HUES48 (cell line): ENCODE results near the gene CFAP251.
"Not testable (repeated sequence)": the region's sequence is repeated elsewhere in the genome, so short reads cannot be mapped to it uniquely, and the experiment has no call there.

ENCODE experiments used
- H3K27ac ChIP-seq: one replicate; pipeline ENCODE4 v1.7.0; 2013; ENCODE audit warnings: low read depth, low read length, inconsistent platforms
- H3K27me3 ChIP-seq: 2 replicates; pipeline ENCODE4 v1.6.1; 2013; ENCODE audit warnings: mild to moderate bottlenecking, low read length; ENCODE audit not compliant: control insufficient read depth, insufficient read depth
- H3K36me3 ChIP-seq: 2 replicates; pipeline ENCODE4 v1.6.1; 2013; ENCODE audit warnings: low read length; ENCODE audit not compliant: control insufficient read depth, insufficient read depth
- H3K4me1 ChIP-seq: 2 replicates; pipeline ENCODE4 v1.6.1; 2013; ENCODE audit warnings: mild to moderate bottlenecking, low read length; ENCODE audit not compliant: control insufficient read depth, insufficient read depth
- H3K4me3 ChIP-seq: 2 replicates; pipeline ENCODE4 v1.5.1; 2013; ENCODE audit warnings: mild to moderate bottlenecking, low read depth, low read length
- H3K9ac ChIP-seq: 2 replicates; pipeline ENCODE4 v1.6.1; 2013; ENCODE audit warnings: mild to moderate bottlenecking, low read depth, low read length, moderate library complexity
- H3K9me3 ChIP-seq: 2 replicates; pipeline ENCODE4 v1.6.1; 2013; ENCODE audit warnings: low read length; ENCODE audit not compliant: control insufficient read depth, insufficient read depth

Gene CFAP251

DNA sequence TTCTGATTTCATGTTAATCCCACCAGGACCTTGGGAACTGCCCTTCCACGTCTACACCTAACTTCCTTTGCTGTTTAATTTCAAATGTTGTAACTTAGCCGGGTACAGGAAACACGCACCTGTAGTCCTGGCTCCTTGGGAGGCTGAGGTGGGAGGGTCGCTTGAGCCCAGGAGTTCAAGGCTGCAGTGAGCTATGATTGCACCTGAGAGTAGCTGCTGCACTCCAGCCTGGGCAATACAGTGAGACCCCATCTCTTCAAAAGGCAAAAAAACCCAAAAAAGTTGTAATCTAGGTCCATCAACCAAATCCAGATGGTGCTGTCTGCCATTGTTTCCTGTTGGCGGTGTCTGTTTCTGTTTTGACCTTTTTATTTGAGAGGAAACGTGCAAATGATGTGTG is 117.8 kb downstream of the CFAP251 start:
- H3K4me1 ChIP-seq: no peaks in the 10 kb centered on the region
- peaks cover 30% of the 10 kb centered on the region for H3K36me3 ChIP-seq
- H3K9me3 ChIP-seq: no peaks in the 10 kb centered on the region
- H3K4me3 ChIP-seq: no peak overlapping the region
- no peak overlapping the region for H3K9ac ChIP-seq
- no peaks in the 10 kb centered on the region for H3K27me3 ChIP-seq
- no peak overlapping the region for H3K27ac ChIP-seq

DNA sequence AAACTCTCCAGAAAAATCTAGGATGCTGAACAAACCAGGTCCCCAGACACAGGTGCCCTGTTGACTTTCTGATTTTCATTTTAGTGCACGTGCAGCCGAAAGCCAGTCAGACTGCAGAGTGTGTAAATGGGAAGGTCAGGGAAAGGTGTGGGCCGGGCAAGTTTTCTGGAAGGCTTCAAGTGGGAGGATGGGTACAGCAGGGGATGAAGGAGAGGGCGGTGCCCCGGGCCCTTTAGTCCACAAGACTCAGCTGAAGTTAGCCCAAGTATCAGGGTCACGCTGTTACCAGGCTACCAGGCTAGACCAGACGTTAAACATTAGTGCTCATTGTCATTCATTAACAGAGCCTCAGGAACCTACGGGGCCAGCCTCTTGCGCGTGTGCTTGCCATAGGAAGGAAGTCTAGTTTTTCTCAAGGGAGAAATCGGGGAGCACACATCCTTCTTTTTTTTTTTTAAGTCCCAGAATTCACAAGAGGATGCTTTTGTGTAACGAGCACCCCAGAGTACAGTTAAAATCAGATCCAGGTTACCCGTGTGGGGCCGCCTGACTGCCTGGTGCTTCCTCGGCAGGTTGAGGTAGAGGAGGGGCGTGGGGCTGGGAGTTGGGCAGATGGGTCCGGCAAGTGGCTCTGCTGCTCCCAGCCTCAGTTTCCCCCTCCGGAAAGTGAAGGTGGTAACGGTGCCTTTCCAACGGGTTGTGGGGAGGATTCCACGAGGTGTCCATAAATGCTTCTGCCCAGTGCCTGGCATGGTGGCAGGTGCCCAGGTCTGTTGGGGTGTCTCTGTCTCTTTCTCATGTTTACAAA is 122.4 kb downstream of the CFAP251 start:
- Histone ChIP-seq H3K4me1 (no peaks in the 10 kb centered on the region), H3K27ac (no peak overlapping the region), H3K27me3 (no peaks in the 10 kb centered on the region), H3K9me3 (peaks cover 3% of the 10 kb centered on the region), H3K4me3 (no peak overlapping the region), H3K9ac (no peak overlapping the region), H3K36me3 (peaks cover 44% of the 10 kb centered on the region)

DNA sequence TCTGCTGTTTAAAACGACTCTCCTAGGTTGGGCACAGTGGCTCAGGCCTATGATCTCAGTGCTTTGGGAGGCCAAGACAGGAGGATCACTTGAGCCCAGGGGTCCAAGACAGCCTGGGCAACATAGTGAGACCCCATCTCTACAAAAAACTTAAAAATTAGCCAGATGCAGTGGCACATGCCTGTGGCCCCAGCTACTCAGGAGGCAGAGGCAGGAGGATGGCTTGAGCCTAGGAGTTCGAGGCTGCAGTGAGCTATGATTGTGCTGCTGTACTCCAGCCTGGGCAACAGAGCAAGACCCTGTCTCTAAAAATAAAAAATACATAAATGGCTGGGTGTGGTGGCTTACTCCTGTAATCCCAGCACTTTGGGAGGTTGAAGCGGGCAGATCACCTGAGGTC is 123.1 kb downstream of the CFAP251 start:
- not testable (repeated sequence) for H3K27me3 ChIP-seq, H3K9ac ChIP-seq, H3K9me3 ChIP-seq, H3K4me1 ChIP-seq, H3K4me3 ChIP-seq, H3K27ac ChIP-seq
- peaks cover 44% of the 10 kb centered on the region for H3K36me3 ChIP-seq

DNA sequence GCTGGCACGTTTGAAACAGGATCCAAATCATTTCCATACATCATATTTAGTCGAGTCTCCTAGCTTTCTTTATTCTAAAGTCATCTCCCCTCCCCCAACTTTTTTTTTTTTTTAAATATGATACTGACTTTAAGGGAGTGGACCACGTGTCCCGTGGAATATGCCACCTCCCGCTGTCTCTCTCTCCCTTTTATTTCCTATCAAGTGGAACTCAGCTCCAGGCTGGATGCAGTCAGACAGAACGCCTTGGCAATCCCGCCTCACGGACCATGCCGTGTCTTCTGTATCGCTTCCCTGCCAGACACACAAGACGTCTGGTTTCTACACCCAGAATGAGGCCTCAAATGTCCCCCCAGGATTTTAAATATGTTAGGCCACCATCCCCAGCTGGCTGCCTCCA is 124.5 kb downstream of the CFAP251 start:
- H3K4me1 ChIP-seq: no peaks in the 10 kb centered on the region
- no peak overlapping the region for H3K4me3 ChIP-seq
- peaks cover 38% of the 10 kb centered on the region for H3K36me3 ChIP-seq
- H3K27me3 ChIP-seq: no peaks in the 10 kb centered on the region
- peaks cover 3% of the 10 kb centered on the region for H3K9me3 ChIP-seq
- H3K27ac ChIP-seq: no peak overlapping the region
- H3K9ac ChIP-seq: no peak overlapping the region

DNA sequence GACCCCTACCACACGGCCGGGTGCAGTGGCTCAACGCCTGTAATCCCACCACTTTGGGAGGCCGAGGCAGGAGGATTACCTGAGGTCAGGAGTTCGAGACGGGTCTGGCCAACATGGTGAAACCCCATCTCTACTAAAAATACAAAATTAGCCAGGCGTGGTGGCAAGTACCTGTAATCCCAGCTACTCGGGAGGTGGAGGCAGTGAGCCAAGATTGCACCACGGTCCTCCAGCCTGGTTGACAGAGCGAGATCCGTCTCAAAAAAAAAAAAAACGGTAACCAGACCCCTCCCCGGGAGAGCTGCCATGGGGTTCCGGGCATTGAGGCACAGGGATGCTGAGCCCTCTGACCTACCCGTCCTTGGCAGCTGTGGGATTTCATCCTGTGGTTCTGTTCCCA is 125.1 kb downstream of the CFAP251 start:
- Histone ChIP-seq H3K27ac (no peak overlapping the region), H3K9ac (no peak overlapping the region), H3K9me3 (peaks cover 3% of the 10 kb centered on the region), H3K4me3 (no peak overlapping the region), H3K36me3 (peaks cover 37% of the 10 kb centered on the region), H3K4me1 (no peaks in the 10 kb centered on the region), H3K27me3 (no peaks in the 10 kb centered on the region)

- Histone ChIP-seq H3K36me3 (peaks cover 38% of the 10 kb centered on the region), H3K4me3 (no peak overlapping the region), H3K4me1 (no peaks in the 10 kb centered on the region), H3K9me3 (peaks cover 3% of the 10 kb centered on the region), H3K27me3 (no peaks in the 10 kb centered on the region), H3K27ac (no peak overlapping the region), H3K9ac (no peak overlapping the region)
Measured at GRCh38 chr12:122045262-122045661, 126.9 kb downstream of the CFAP251 start.

DNA sequence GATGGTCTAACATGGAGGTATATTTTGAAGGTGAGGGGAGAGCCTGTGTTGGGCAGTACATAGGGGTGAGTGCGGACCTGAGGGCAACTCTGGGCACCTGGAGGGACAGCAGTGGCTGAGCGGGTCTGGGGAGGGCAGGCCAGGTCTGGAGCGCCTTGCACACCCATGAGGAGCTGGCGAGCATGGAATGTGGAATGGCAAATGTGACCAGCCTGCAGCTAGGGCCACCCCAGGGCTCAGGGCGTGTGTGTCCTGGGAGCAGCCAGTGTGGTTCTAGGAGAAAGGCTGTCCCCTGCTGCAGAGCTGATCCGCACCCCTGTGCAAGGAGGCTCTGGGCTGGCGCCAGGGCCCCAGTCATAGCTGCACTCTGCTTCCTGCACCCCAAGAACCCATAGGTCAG is 127.8 kb downstream of the CFAP251 start:
- Histone ChIP-seq H3K4me3 (no peak overlapping the region), H3K4me1 (no peaks in the 10 kb centered on the region), H3K9ac (no peak overlapping the region), H3K36me3 (peaks cover 38% of the 10 kb centered on the region), H3K27me3 (no peaks in the 10 kb centered on the region), H3K9me3 (peaks cover 3% of the 10 kb centered on the region), H3K27ac (no peak overlapping the region)

DNA sequence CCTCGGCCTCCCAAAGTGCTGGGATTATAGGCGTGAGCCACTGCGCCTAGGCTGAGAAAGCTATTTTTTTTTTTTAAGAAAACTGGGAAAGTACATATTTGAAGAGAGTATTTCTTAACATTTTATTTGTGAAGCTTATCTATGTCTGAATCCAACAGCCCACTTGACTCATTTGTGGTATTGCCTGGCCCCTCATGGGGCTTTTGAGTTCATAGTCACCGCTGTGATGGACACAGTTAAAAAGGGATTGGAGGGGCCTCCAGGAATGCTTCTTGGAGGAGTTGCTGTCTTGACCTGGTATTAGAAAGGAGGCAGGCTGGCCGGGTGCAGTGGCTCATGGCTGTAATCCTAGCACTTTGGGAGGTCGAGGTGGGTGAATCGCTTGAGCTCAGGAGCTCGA is 129.8 kb downstream of the CFAP251 start:
- peaks cover 3% of the 10 kb centered on the region for H3K9me3 ChIP-seq
- no peak overlapping the region for H3K4me3 ChIP-seq
- peaks cover 38% of the 10 kb centered on the region for H3K36me3 ChIP-seq
- no peak overlapping the region for H3K27ac ChIP-seq
- no peaks in the 10 kb centered on the region for H3K27me3 ChIP-seq
- no peaks in the 10 kb centered on the region for H3K4me1 ChIP-seq
- H3K9ac ChIP-seq: no peak overlapping the region

- no peak overlapping the region for H3K4me3 ChIP-seq
- H3K4me1 ChIP-seq: no peaks in the 10 kb centered on the region
- H3K27me3 ChIP-seq: no peaks in the 10 kb centered on the region
- H3K27ac ChIP-seq: no peak overlapping the region
- peaks cover 3% of the 10 kb centered on the region; the same call in 1 of the 2 replicates for H3K9me3 ChIP-seq
- H3K36me3 ChIP-seq: peaks cover 27% of the 10 kb centered on the region
- no peak overlapping the region for H3K9ac ChIP-seq
Measured at GRCh38 chr12:122049827-122050226, 131.4 kb downstream of the CFAP251 start.

GRCh38 chr12:122050706-122051105 is 132.3 kb downstream of the CFAP251 start:
- Histone ChIP-seq H3K9me3 (no peaks in the 10 kb centered on the region), H3K27ac (no peak overlapping the region), H3K27me3 (no peaks in the 10 kb centered on the region), H3K4me1 (no peaks in the 10 kb centered on the region), H3K4me3 (no peak overlapping the region), H3K36me3 (peaks cover 29% of the 10 kb centered on the region), H3K9ac (no peak overlapping the region)

GRCh38 chr12:122051231-122051876 is 133.0 kb downstream of the CFAP251 start:
- Histone ChIP-seq H3K27ac (no peak overlapping the region), H3K4me3 (no peak overlapping the region), H3K4me1 (no peaks in the 10 kb centered on the region), H3K27me3 (no peaks in the 10 kb centered on the region), H3K9me3 (no peaks in the 10 kb centered on the region), H3K9ac (no peak overlapping the region), H3K36me3 (peaks cover 29% of the 10 kb centered on the region)
